GM21360 (cell line): ENCODE results near the gene TRMT11.
A peak's percentile ranks its signal among the peaks of the same experiment; 100 is the strongest.
"Not testable (repeated sequence)": the region's sequence is repeated elsewhere in the genome, so short reads cannot be mapped to it uniquely, and the experiment has no call there.

Source experiments
- ATAC-seq: cut with Tn5 transposase; IDR thresholded peaks from one replicate; pipeline ENCODE4 v1.9.1; 2021; ENCODE audit warnings: mild to moderate bottlenecking, moderate library complexity; ENCODE audit not compliant: unreplicated experiment

Gene TRMT11

DNA sequence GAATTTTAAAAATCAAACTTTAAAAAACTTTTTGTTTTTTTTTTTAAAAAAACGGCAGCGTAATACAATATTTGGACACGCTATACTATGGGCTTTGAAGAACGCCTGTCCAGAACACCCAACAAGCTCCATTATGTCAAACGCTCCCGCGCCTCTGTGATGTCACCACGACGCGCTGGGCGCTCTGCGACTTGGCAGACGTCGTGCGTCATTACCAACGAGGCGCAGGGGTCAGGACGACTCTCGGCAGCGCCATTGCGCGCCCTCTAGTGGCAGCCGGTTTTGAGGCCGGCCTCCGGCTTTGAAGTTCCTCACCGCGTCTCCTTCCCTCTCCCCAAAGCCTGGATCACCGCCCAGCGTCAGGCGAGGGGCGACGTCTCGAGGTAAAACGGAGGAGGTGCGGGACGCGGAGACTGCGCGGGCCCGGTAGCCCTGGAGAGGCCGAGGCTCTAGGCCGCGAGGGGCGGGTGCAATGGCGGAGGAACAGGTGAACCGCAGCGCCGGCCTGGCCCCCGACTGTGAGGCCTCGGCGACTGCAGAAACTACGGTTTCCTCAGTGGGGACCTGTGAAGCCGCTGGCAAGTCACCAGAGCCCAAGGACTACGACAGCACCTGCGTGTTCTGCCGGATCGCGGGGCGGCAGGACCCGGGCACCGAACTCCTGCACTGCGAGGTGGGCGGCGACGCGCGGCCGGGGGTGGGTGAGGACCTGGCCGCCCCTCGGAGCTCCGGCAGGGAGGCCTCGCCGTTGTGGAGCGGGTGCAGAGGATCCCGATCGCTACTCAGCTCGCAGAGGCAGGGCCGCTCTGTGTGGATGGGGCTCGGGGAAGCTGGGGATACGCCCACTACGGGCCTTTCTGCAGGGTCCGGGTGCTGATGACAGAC, 29.6 kb upstream of the TRMT11 start, which contains the start of gene HINT3:
HINT3 (plus strand) TSS at position 265 of the 885 bp plus-strand sequence; CDS start at position 473, 208 bp downstream.
- ATAC-seq = peak; percentile 89

- no peak for ATAC-seq
Measured at GRCh38 chr6:125957391-125957693, 29.0 kb upstream of the TRMT11 start.

GRCh38 chr6:125957845-125958244, 28.5 kb upstream of the TRMT11 start:
- no peak for ATAC-seq

DNA sequence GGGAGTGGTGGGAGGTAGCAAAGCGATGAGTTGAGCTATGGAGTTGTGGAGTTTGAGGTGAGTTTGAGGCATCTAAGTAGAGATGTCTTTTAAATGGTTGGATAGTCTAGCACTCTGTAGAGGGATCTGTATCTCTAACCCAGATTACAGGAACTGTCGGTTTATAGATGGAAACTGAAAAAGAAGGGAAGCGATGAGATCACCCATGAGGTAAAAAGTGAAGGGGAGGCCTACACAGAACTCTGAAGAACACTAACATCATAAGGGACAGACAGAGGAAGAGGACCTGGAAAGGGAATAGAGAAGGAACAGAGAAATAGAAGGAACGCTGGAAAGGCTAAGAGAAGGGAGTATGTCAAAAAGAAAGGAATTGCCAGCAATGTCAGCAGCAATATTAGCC, 27.3 kb upstream of the TRMT11 start:
- no peak for ATAC-seq

GRCh38 chr6:125961117-125961516, 25.2 kb upstream of the TRMT11 start:
- ATAC-seq = no peak

GRCh38 chr6:125962900-125963497, 23.3 kb upstream of the TRMT11 start:
- ATAC-seq = no peak

DNA sequence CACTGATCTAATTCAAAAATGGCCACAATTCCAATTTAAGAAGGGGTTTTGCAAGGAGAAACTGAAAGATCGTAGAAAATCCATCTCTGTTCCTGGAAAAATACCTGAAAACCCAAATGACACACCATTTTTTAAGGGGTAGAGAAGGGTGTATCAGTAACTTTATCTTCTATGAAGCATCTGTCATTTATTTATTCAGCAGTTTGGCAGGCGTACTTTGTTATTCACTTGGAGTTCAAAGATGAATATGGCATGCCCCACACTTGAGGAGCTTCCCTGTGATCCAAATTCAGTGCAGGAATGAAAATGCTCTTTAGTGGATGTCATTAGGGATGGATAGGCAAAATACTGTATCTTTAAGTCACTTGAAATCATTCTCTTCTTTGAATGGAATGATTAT, 22.5 kb upstream of the TRMT11 start:
- ATAC-seq = no peak

DNA sequence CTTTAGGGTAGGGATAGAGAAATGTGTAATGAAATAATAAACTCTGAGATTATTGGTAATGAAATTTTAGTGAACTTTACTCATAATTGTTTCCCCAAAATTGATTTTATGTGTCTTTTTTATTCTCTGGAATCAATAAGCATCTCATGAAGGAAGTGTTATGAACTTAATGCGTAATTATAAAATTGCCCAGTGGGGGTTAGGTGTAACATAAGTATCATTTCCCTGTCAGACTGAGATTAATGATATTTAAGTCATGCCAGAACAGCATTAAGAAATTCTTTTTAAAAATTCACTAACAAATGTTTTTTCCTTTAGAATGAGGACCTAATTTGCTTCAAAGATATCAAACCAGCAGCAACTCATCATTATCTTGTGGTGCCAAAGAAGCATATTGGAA, 19.8 kb upstream of the TRMT11 start:
- no peak for ATAC-seq

GRCh38 chr6:125968493-125968892, 17.8 kb upstream of the TRMT11 start:
- no peak for ATAC-seq

DNA sequence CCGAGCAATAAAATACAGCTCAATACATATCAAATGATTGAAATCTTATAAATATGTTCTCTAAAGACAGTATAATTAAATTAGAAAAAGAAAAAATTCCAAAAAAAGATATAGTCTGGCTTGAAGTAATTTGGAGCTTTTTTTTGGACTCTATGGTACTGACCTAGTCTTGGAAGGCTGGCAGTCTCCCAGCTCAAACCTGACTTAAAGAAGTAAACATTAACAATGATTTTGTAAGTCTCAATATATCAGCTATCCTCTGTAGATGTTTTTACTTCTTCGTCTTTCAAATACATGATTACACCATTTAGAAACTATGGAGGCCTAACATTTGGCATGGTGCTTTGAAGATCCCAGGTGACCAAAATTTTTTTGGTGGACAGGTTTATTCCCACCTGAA, 15.6 kb upstream of the TRMT11 start:
- ATAC-seq = no peak

GRCh38 chr6:125972478-125972877, 13.9 kb upstream of the TRMT11 start:
- ATAC-seq = not testable (repeated sequence)

DNA sequence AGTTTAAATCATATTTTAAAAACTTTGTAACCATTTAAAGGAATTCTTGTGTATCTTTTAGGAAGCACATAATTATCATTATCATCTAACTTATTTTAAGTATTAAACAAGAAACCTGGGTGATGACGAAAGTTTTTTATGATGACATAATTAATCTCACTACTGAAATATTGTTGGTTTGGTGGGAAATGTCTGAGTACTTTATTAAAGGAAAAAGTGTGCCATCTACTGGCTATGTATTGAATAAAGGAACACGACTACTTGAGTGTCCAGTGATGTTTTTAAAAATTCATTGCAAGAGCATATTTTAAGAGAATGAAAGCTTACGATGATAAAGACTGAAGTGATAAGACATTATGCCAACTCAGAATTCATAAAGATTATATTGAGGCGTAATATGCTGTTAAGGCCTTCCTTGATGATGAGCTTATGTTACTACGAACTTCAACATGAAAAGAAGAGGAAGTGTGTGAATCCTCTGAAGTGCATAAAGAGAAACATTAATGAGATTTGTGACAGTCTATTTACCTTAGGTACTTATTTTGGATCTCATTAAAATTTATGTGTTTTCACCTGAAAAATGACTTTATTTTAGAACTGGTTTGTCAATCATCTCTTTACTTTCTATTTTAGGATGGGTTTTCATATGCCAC, 12.0 kb upstream of the TRMT11 start:
- peak; percentile 77 for ATAC-seq

GRCh38 chr6:125979101-125979500, 7.2 kb upstream of the TRMT11 start:
- no peak for ATAC-seq

DNA sequence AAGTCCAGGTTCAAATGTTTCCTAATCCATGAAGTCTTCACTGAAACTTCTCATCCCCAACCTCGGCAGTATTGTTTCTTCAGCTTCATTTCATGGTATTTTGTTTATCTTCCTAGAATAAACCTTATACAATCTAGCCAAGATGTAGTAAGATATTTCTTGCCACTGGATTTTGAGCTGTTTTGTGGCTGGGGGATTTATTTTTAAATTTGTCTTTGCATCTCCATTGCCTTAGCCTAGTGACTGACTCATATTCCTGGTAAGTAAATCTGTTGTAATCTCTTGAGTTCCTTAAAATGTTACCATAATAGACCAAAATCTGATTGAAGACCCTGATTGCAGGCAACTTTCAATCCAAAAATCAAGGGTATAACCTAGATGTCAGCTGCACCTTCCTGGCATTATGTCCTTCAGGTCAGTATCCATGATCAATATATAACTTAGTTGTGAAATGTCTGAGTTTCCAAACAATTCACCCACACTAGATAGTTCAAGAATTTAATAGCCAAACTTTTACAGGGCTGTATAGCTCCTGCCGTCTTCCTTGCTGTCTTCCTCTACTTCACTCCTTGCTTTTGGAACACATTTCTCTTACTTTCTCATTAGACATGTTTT, 4.7 kb upstream of the TRMT11 start:
- no peak for ATAC-seq

DNA sequence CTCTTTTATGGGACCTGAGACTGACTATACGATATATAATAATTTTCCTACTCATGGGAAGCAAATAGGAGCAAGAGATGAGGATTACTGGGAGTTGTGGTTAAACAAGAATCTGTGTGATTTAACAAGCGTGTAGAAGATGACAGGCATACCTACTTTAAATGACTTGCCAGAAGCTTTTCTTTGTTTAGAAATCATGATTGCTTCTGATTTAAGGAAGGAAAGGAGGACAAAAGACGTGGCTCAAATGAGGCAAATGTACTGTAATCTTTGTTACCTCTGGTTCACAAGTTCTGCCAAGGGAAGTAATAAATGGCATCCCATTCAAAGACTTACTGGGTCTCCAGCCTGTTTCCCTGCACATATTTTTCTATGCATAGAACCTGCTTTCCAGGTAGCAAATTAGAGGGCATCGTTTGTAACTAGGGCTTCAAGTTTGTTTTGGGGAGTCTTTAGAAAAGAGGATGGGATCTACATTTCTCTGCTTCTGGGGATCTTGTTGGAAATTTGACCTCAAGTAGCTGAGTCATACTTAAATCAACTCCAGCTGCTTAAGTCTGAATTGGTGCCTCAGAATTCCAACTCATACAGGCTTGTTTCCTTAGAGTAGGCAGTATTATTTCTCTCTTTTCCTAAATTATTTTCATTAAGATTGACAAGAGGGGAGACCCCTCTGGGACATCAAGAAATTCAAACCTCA, 2.9 kb upstream of the TRMT11 start:
- ATAC-seq = no peak

DNA sequence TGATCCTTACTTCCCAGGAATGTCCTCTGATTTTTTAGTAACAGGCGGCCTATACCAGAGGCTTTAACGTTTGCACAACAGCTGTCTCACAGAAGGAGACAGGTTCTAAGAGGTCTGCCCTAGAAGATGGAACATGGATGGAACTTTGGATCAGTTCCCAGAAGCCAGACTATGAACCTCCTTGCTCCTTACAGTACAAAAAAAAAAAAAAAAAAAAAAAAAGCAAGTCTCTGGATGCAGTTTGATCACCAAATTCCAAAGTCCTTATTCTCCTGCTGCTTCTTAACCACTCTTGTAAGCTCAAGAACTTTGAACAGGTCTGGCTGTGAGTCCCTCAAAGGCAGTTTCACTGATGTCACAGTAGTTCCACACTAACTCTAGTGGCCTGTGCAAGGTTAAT, 2.0 kb upstream of the TRMT11 start:
- no peak for ATAC-seq

- ATAC-seq = no peak
Measured at GRCh38 chr6:125985522-125985921, 818 bp upstream of the TRMT11 start.

DNA sequence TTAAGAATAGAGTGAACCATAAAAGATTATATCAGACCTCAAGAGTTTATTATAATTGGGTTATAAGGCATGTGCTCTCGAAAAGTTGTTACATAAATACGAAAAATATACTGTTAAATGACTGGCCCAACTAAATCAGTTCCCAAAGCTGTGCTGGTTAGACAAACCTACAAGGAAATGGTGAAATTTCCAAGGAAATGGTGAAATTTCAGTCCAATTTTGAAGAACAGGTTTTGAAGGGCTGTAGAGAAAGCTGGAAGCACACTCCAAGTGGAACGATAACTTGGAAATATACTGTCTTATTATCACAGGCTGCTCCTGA, 400 bp upstream of the TRMT11 start:
- ATAC-seq = no peak

DNA sequence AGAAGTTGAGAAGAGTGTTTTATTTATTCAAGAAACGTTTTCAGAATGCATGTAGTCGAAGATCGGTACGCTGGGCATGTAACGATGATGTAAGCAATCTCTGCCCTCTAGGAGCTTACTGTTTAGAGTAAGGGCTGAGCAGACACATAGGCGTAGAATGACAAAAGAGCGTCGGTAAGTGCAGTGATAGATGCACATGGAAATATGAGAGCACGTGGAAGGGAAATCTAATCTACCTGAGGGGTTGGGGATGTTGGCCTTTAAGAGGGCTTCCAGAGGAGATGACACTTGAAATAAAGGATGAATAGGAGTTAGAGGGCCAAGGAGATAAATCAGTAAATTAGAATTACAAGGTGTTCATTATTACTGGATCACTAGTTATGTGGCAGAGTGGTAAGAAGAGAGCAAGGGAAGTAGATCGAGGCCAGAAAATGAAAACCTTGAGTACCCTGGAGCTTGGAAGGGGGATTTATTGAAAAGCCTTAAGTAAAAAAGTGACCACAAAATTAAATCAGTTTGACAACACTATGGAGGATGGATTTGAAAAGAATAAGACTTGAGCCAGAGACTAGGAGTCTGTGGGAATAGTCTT, 782 bp downstream of the TRMT11 start:
- ATAC-seq = peak; percentile 49

DNA sequence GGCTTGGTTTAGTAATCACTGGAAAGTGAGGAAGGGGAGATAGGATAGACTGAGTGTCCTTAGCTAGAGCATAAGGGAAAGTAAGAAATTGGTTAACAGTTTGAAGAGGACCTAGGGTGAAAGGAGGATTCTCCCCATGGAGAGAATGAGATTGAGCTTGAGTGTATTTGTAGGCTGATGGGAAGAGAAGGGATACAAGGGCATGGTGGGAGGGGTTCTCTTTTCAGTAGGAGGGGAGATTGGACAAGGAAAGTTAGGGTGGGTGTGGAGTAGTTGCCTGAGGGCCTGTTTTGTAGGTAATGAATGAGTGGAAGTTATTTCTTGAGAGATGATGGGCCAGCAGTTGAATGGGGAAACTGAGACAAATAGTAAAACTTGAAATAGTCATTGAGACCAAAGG, 1.9 kb downstream of the TRMT11 start:
- ATAC-seq = no peak

DNA sequence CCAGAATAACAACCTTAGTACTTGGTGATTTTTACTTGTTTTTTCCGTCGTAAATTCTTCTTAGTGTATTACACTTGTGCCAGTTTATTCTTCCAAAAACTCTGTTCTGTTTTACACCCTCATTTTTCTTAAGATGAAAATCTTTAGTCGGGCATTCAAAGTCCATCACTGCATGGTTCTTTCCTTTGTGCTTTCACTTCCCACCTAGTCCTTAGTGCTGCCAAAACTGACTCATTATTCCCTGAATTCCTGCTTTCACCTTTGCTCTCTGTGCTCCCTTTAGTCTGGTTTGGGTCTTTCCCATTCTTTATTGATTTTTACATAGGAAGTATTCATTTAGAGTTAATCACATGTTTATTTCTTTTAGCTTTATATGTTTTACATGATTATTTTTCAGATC, 3.3 kb downstream of the TRMT11 start:
- ATAC-seq = no peak
